ENCODE measurements around the gene SLC52A1. TPM values are rescaled to one million over a fixed set of nuclear protein-coding genes. Genes with fewer than 3 reads are reported as not detected.
A peak's percentile ranks its signal among the peaks of the same experiment; 100 is the strongest.

The SLC52A1 gene
- total RNA-seq, 1 experiment from 2014 or later: 0.16 TPM

GRCh38 chr17:4987767-4988567 is 47.3 kb downstream of the SLC52A1 start:
- DNase-seq (ENCODE audit: low spot score): no peak

GRCh38 chr17:4986951-4987766 is 48.1 kb downstream of the SLC52A1 start, which contains the start of gene CAMTA2:
Gene CAMTA2 (minus strand): TSS chr17:4987675. CDS start chr17:4986222, 1,453 bp downstream.
- peak; percentile 42 for DNase-seq (ENCODE audit: low spot score)

GRCh38 chr17:4986403-4986802 is 48.8 kb downstream of the SLC52A1 start:
- no peak for DNase-seq (ENCODE audit: low spot score)

Other genes starting within 250 kb of the SLC52A1 start
- gene VMO1, start 249.1 kb downstream of the SLC52A1 start, total RNA-seq (2014; rRNA removed; shearing (Covaris generic)): not detected in 2 replicates
- gene GLTPD2, start 246.5 kb downstream of the SLC52A1 start, total RNA-seq (2014; rRNA removed; shearing (Covaris generic)): not detected in 2 replicates
- 351 and 425 TPM in 2 replicates for gene PSMB6, start 239.3 kb downstream of the SLC52A1 start, total RNA-seq (2014; rRNA removed; shearing (Covaris generic))
- 17.6 and 18.0 TPM in 2 replicates for gene PLD2, start 228.3 kb downstream of the SLC52A1 start, total RNA-seq (2014; rRNA removed; shearing (Covaris generic))
- 31.4 and 31.6 TPM in 2 replicates for gene MINK1, start 202.1 kb downstream of the SLC52A1 start, total RNA-seq (2014; rRNA removed; shearing (Covaris generic))
- gene C17orf107, start 135.9 kb downstream of the SLC52A1 start, total RNA-seq (2014; rRNA removed; shearing (Covaris generic)): 0.07 and 0.48 TPM in 2 replicates
- gene CHRNE, start 132.3 kb downstream of the SLC52A1 start, total RNA-seq (2014; rRNA removed; shearing (Covaris generic)): not detected in 2 replicates
- gene GP1BA, start 103.1 kb downstream of the SLC52A1 start, total RNA-seq (2014; rRNA removed; shearing (Covaris generic)): 0.17 TPM in 1 of 2 replicates, not detected in the other
- 80.8 and 82.6 TPM in 2 replicates for gene SLC25A11, start 95.4 kb downstream of the SLC52A1 start, total RNA-seq (2014; rRNA removed; shearing (Covaris generic))
- 48.2 and 49.2 TPM in 2 replicates for gene RNF167, start 95.2 kb downstream of the SLC52A1 start, total RNA-seq (2014; rRNA removed; shearing (Covaris generic))
- gene PFN1, start 86.9 kb downstream of the SLC52A1 start, total RNA-seq (2014; rRNA removed; shearing (Covaris generic)): 1,113 and 1,180 TPM in 2 replicates
- gene ENO3, start 84.3 kb downstream of the SLC52A1 start, total RNA-seq (2014; rRNA removed; shearing (Covaris generic)): 4.0 and 12.3 TPM in 2 replicates
- gene SPAG7, start 67.6 kb downstream of the SLC52A1 start, total RNA-seq (2014; rRNA removed; shearing (Covaris generic)): 74.4 and 90.6 TPM in 2 replicates
- gene CAMTA2, start 47.8 kb downstream of the SLC52A1 start, total RNA-seq (2014; rRNA removed; shearing (Covaris generic)): 2.4 and 7.1 TPM in 2 replicates
- 0.88 and 1.5 TPM in 2 replicates for gene INCA1, start 37.9 kb downstream of the SLC52A1 start, total RNA-seq (2014; rRNA removed; shearing (Covaris generic))
- 123 and 125 TPM in 2 replicates for gene KIF1C, start 37.5 kb downstream of the SLC52A1 start, total RNA-seq (2014; rRNA removed; shearing (Covaris generic))
- gene ZFP3, start 43.0 kb upstream of the SLC52A1 start, total RNA-seq (2014; rRNA removed; shearing (Covaris generic)): 0.72 and 1.1 TPM in 2 replicates
- not detected in 2 replicates for gene ZNF232, start 76.5 kb upstream of the SLC52A1 start, total RNA-seq (2014; rRNA removed; shearing (Covaris generic))
- gene USP6, start 80.6 kb upstream of the SLC52A1 start, total RNA-seq (2014; rRNA removed; shearing (Covaris generic)): 0.07 TPM in 1 of 2 replicates, not detected in the other
- gene ZNF594, start 156.4 kb upstream of the SLC52A1 start, total RNA-seq (2014; rRNA removed; shearing (Covaris generic)): 16.1 and 20.9 TPM in 2 replicates
- not detected in 2 replicates for gene SCIMP, start 199.4 kb upstream of the SLC52A1 start, total RNA-seq (2014; rRNA removed; shearing (Covaris generic))
- 54.0 and 60.9 TPM in 2 replicates for gene RABEP1, start 246.9 kb upstream of the SLC52A1 start, total RNA-seq (2014; rRNA removed; shearing (Covaris generic))